Smooth muscle cell (in vitro differentiated cells): ENCODE data around the gene CARMIL3. TPM values are rescaled to one million over a fixed set of nuclear protein-coding genes. Genes with fewer than 3 reads are reported as not detected.
A peak's percentile ranks its signal among the peaks of the same experiment; 100 is the strongest.

ENCODE experiments used
- DNase-seq: peaks from one replicate; lab custom pipeline; 2025; ENCODE audit not compliant: unreplicated experiment; lab: John Stamatoyannopoulos, UW
- H2AFZ ChIP-seq: fragments of 200-600 bp; sonication (generic); 2 replicates; pipeline ENCODE4 v1.6.0; 2016; ENCODE audit warnings: antibody characterized with exemption, low read depth, mild to moderate bottlenecking
- H3F3A ChIP-seq: fragments of 200-600 bp; sonication (generic); 2 replicates; pipeline ENCODE4 v1.6.0; 2017; ENCODE audit warnings: antibody characterized with exemption, low read depth
- H3K27ac ChIP-seq: fragments of 200-600 bp; sonication (generic); 2 replicates; pipeline ENCODE4 v1.5.1; 2016; ENCODE audit warnings: low read depth, mild to moderate bottlenecking
- H3K27me3 ChIP-seq: fragments of 200-600 bp; sonication (generic); 2 replicates; pipeline ENCODE4 v1.6.1; 2016; ENCODE audit warnings: low read depth, mild to moderate bottlenecking
- H3K36me3 ChIP-seq: fragments of 200-600 bp; sonication (generic); 2 replicates; pipeline ENCODE4 v1.5.1; 2016; ENCODE audit warnings: low read depth
- H3K4me1 ChIP-seq: fragments of 200-600 bp; sonication (generic); 2 replicates; pipeline ENCODE4 v1.5.1; 2016; ENCODE audit warnings: low read depth
- H3K4me2 ChIP-seq: fragments of 200-600 bp; sonication (generic); 2 replicates; pipeline ENCODE4 v1.6.0; 2016; ENCODE audit warnings: mild to moderate bottlenecking
- H3K4me3 ChIP-seq: fragments of 200-600 bp; sonication (generic); 2 replicates; pipeline ENCODE4 v1.5.1; 2016; ENCODE audit warnings: mild to moderate bottlenecking
- H3K79me2 ChIP-seq: fragments of 200-600 bp; sonication (generic); 2 replicates; pipeline ENCODE4 v1.6.0; 2016; ENCODE audit warnings: low read depth, mild to moderate bottlenecking
- H3K9ac ChIP-seq: fragments of 200-600 bp; sonication (generic); 2 replicates; pipeline ENCODE4 v1.6.0; 2016; ENCODE audit warnings: low read depth
- H3K9me3 ChIP-seq: fragments of 200-600 bp; sonication (generic); replicated peaks from 2 replicates; pipeline ENCODE4 v1.5.1; 2016; ENCODE audit warnings: low read depth
- H4K20me1 ChIP-seq: fragments of 200-600 bp; sonication (generic); 2 replicates; pipeline ENCODE4 v1.6.0; 2016; ENCODE audit warnings: low read depth
- WGBS: methylation state at CpG from one replicate; pipeline ENCODE4 v1.1.7; 2016; ENCODE audit warnings: low lambda C conversion rate; 5-methylcytosine and 5-hydroxymethylcytosine counted together
- polyA plus RNA-seq: library from polyadenylated mRNA; unstranded; fragments of >200 nt; fragmentation: Nextera tagmentation; extraction: Ambion mirVana; gene quantifications from 2 replicates; pipeline ENCODE4 v1.2.1, GENCODE V29; 2016
- total RNA-seq: library from RNA; depleted of rRNA; stranded (reverse); fragments of >200 nt; gene quantifications from 2 replicates; pipeline ENCODE4 v1.2.3, GENCODE V29; 2014
- TF ChIP-seq, protein P1 (sequence below): fragments of 200-600 bp; sonication (generic); IDR thresholded peaks from 2 replicates; pipeline ENCODE4 v1.5.1; 2017; ENCODE audit warnings: borderline replicate concordance, mild to moderate bottlenecking, antibody characterized with exemption; ENCODE audit not compliant: insufficient read depth, poor library complexity, severe bottlenecking

Gene CARMIL3
- total and polyA plus RNA-seq, 2 experiments from 2014 or later, result not detected

DNA sequence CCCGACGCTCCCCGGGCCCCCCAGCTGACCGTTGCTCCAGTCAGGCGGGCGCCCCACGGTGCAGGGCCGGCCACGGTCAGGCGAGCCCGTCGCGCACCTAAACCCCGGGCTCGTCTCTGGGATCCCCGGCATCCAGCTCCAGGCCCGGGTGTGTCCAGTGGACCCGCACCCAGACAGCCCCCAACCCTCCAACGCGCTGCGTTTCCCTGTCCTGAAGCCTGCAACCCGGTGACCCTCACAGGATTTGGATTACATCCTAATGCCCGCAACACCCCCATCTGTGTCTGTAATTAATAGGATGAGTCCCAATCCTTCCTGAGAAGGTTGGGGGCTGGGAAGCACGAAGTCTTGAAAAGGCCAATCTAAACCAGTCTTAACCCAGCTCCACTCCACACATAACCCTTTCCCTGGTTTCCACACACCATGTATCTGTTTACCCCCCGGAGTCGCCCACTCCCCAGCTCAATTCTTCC, 30.0 kb downstream of the CARMIL3 start:
- peak overlapping the region; percentile 90 for H2AFZ ChIP-seq
- H3K4me2 ChIP-seq, result peak overlapping the region; percentile 92
- H3K4me3 ChIP-seq, result peak overlapping the region; percentile 75

DNA sequence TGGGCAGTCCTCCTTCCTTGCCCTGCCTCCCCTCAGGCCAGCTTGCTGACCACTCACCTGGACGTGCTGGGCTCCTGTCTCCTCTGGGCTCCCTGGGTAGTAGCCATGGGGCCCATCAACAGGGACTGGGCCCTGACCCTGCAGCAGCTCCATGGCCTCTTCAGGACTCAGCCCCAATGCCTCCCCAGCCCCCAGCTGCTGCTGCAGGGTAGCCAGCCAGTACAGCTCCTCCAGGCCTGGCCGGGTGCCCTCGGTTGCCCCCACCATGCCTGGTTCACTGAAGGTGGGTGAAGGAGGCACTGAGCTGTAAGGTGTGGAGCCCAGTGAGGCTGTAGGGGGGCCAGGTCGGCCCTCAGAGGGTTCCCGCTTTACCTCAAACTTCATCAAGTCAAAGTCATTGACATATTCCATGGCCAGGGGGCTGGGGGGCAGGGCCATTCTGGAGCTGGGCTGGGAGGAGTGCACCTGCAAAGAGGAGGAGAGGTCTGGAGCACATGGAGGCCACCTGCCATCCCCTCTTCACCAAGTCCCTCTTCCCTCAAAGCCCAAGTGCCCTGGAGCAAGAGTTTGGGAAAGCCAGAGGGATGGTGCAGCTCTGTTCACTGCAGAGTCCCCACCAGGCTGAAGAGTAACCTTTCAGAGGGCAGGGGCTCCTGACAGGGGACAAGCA, 30.7 kb downstream of the CARMIL3 start:
- H3K4me1 ChIP-seq, result peaks cover 21% of the 10 kb centered on the region
- H3F3A ChIP-seq, result no peaks in the 10 kb centered on the region
- H4K20me1 ChIP-seq, result no peaks in the 10 kb centered on the region
- H3K4me3 ChIP-seq, result no peak overlapping the region
- TF ChIP-seq, protein P1, sequence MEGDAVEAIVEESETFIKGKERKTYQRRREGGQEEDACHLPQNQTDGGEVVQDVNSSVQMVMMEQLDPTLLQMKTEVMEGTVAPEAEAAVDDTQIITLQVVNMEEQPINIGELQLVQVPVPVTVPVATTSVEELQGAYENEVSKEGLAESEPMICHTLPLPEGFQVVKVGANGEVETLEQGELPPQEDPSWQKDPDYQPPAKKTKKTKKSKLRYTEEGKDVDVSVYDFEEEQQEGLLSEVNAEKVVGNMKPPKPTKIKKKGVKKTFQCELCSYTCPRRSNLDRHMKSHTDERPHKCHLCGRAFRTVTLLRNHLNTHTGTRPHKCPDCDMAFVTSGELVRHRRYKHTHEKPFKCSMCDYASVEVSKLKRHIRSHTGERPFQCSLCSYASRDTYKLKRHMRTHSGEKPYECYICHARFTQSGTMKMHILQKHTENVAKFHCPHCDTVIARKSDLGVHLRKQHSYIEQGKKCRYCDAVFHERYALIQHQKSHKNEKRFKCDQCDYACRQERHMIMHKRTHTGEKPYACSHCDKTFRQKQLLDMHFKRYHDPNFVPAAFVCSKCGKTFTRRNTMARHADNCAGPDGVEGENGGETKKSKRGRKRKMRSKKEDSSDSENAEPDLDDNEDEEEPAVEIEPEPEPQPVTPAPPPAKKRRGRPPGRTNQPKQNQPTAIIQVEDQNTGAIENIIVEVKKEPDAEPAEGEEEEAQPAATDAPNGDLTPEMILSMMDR, result no peak
- peaks cover 30% of the 10 kb centered on the region for H3K27me3 ChIP-seq
- no peak overlapping the region for H3K27ac ChIP-seq
- DNase-seq, result no peak
- H3K36me3 ChIP-seq, result no peaks in the 10 kb centered on the region
- H3K79me2 ChIP-seq, result no peaks in the 10 kb centered on the region
- H3K9me3 ChIP-seq, result no peaks in the 10 kb centered on the region
- WGBS, result 99% methylated on average over 5 of the region's 5 CpGs
- H3K4me2 ChIP-seq, result no peak overlapping the region
- H2AFZ ChIP-seq, result no peak overlapping the region
- H3K9ac ChIP-seq, result no peak overlapping the region

More for the DNA sequence above, 30.0 kb downstream of the CARMIL3 start:
- TF ChIP-seq, protein P1, result no peak
- 31% methylated on average over 14 of the region's 26 CpGs for WGBS
- no peak overlapping the region for H3K9ac ChIP-seq
- DNase-seq, result no peak
- no peaks in the 10 kb centered on the region for H3F3A ChIP-seq
- no peaks in the 10 kb centered on the region for H3K36me3 ChIP-seq
- peaks cover 30% of the 10 kb centered on the region for H3K27me3 ChIP-seq
- H3K9me3 ChIP-seq, result no peaks in the 10 kb centered on the region
- H3K27ac ChIP-seq, result no peak overlapping the region
- H3K79me2 ChIP-seq, result no peaks in the 10 kb centered on the region
- H3K4me1 ChIP-seq, result peaks cover 21% of the 10 kb centered on the region
- no peaks in the 10 kb centered on the region for H4K20me1 ChIP-seq

DNA sequence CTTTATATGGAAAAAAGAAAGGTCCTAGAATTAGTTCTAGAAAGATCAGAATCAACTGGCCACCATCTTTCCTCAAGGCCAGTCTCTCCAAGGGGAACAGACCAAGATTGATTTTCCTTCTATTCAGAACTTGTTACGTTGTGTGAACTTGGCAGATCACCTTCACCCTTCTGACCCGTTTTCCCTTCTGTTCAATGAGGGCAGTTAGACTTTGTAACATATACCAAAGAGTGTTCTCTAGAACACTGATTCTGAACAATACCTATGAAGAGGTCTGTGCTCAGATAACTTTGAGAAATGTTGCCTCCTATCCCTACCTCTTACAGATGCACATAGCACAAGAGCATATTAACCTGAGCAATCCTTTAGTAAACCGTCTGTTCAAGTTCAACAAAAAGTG, 31.7 kb downstream of the CARMIL3 start:
- WGBS, result 88% methylated on average over 3 of the region's 3 CpGs
- Histone ChIP-seq H3F3A (no peaks in the 10 kb centered on the region), H2AFZ (no peak overlapping the region), H3K9me3 (no peaks in the 10 kb centered on the region), H3K4me2 (no peak overlapping the region), H3K36me3 (no peaks in the 10 kb centered on the region), H3K4me3 (no peak overlapping the region), H3K27ac (no peak overlapping the region), H4K20me1 (no peaks in the 10 kb centered on the region), H3K79me2 (no peaks in the 10 kb centered on the region), H3K27me3 (peaks cover 30% of the 10 kb centered on the region), H3K4me1 (peaks cover 21% of the 10 kb centered on the region), H3K9ac (no peak overlapping the region)
- TF ChIP-seq, protein P1, result no peak
- no peak for DNase-seq

DNA sequence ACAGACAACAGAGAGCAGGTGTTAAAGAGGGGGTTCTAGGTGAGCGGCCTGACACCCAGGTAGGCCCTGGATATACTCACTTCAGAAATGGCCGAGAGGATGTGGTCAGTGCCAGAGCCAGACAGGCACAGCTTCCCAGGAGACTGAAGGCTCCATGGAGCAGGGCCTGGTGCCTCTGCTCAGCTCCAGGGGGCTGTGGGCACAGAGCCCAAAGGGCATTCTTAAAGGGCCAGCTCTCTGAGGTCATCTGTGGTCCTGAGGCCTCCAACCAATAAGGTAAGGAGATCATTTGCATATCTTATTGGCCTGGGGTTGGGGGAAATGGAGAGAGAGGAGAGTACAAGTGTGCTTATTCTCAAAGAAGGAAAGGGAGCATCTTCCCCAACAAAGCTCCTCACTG, 32.6 kb downstream of the CARMIL3 start:
- no peaks in the 10 kb centered on the region for H3K36me3 ChIP-seq
- H3K4me2 ChIP-seq, result no peak overlapping the region
- no peaks in the 10 kb centered on the region for H4K20me1 ChIP-seq
- DNase-seq, result no peak
- no peak overlapping the region for H3K27ac ChIP-seq
- no peak overlapping the region for H3K4me3 ChIP-seq
- H3K9me3 ChIP-seq, result no peaks in the 10 kb centered on the region
- no peak overlapping the region for H3K9ac ChIP-seq
- H3K4me1 ChIP-seq, result peaks cover 21% of the 10 kb centered on the region
- no peaks in the 10 kb centered on the region for H3K79me2 ChIP-seq
- WGBS, result 100% methylated on average over 2 of the region's 2 CpGs
- H2AFZ ChIP-seq, result no peak overlapping the region
- H3K27me3 ChIP-seq, result peaks cover 27% of the 10 kb centered on the region
- H3F3A ChIP-seq, result no peaks in the 10 kb centered on the region
- TF ChIP-seq, protein P1, result no peak
